ENCODE measurements around the gene LLGL2. TPM values are rescaled to one million over a fixed set of nuclear protein-coding genes. Genes with fewer than 3 reads are reported as not detected.

The LLGL2 gene
- total and polyA plus RNA-seq, 10 of the 15 experiments (the other 5 are each of a cell fraction or from before 2014, with no cell fraction given) = 0.21 to 9.9 (median 4.5) TPM

GRCh38 chr17:75475851-75476250, 49.6 kb upstream of the LLGL2 start:
- peaks cover 6 to 12% of the 10 kb centered on the region in 2 experiments; a peak in 3 of 4 replicates for H3K36me3 ChIP-seq (ENCODE audit: control insufficient read depth in 2 of 2, insufficient read depth in 2 of 2, low read length in 1 of 2)
- DNase-seq (ENCODE audit: low read depth, low spot score) (no peak), FAIRE-seq (no peak), ATAC-seq (no peak)
- SMC1A ChIA-PET (ENCODE audit: uncharacterized antibody, unreplicated experiment) = no interaction called here
- CTCF ChIA-PET = no interaction called here
- H2AFZ ChIP-seq (ENCODE audit: control insufficient read depth, low read depth, low read length) = no peak overlapping the region
- H3K27ac ChIP-seq (ENCODE audit: control insufficient read depth, insufficient read depth) = no peak overlapping the region
- H3K9me3 ChIP-seq (replicated peaks; ENCODE audit: control insufficient read depth, insufficient read depth, low read length) = no peaks in the 10 kb centered on the region
- intact Hi-C loops (cut with micrococcal nuclease; ENCODE audit: unreplicated experiment) (no loop called here), in situ Hi-C loops (cut with MboI) (no loop called here)
- no TSS peak for BruUV-seq (replicated peaks)
- no peaks in the 10 kb centered on the region for H3K79me2 ChIP-seq (ENCODE audit: control insufficient read depth, insufficient read depth, low read length)
- RAD21 ChIA-PET (ENCODE audit: unreplicated experiment) = no interaction called here
- POLR2A ChIA-PET = no interaction called here
- H4K20me1 ChIP-seq (ENCODE audit: control insufficient read depth, insufficient read depth) = no peaks in the 10 kb centered on the region
- H3K9ac ChIP-seq (ENCODE audit: control insufficient read depth, insufficient read depth, low read length) = no peak overlapping the region
- no peaks in the 10 kb centered on the region for H3K27me3 ChIP-seq (replicated peaks in 1 of 2; ENCODE audit: control insufficient read depth in 2 of 2, insufficient read depth in 2 of 2, low read length in 1 of 2)
- TF ChIP-seq HSF1 (IDR thresholded peaks at IDR 0.05; ENCODE audit: low read depth, low read length) (no peak), BHLHE40 (IDR thresholded peaks at IDR 0.05; ENCODE audit: borderline replicate concordance in 1 of 2, low read depth in 2 of 2, low read length in 1 of 2) (no peak), CEBPB (IDR thresholded peaks at IDR 0.05; ENCODE audit: borderline replicate concordance in 1 of 2, low read depth in 2 of 2, low read length in 2 of 2) (no peak), HDAC2 (IDR thresholded peaks at IDR 0.05) (no peak), PRDM15 (CRISPR knock-in tag; IDR thresholded peaks at IDR 0.05) (no peak), IRF3 (IDR thresholded peaks at IDR 0.05) (no peak), TARDBP (IDR thresholded peaks at IDR 0.05; ENCODE audit: borderline replicate concordance) (no peak), YBX1 (IDR thresholded peaks at IDR 0.05) (no peak), ETV6 (conservative IDR thresholded peaks at IDR 0.05 in 1 of 2, IDR thresholded peaks at IDR 0.05 in 1 of 2; ENCODE audit: borderline replicate concordance in 1 of 2, low read depth in 1 of 2) (no peak), NRF1 (conservative IDR thresholded peaks at IDR 0.05; ENCODE audit: low read depth, low read length) (no peak), BCL11A (IDR thresholded peaks at IDR 0.05; ENCODE audit: low read depth, low read length) (no peak), IRF5 (IDR thresholded peaks at IDR 0.05; ENCODE audit: borderline replicate concordance) (no peak), BRCA1 (IDR thresholded peaks at IDR 0.05; ENCODE audit: low read depth, low read length) (no peak), JUND (IDR thresholded peaks at IDR 0.05; ENCODE audit: low read depth, low read length) (no peak)
- no peaks in the 10 kb centered on the region for H3K4me1 ChIP-seq (ENCODE audit: control insufficient read depth, insufficient read depth, low read length)
- WGBS (ENCODE audit: insufficient coverage, insufficient replicate concordance, low lambda C conversion rate, missing lambda C conversion rate) = 100% methylated on average over 3 of the region's 3 CpGs
- no peak overlapping the region for H3K4me3 ChIP-seq
- H3K4me2 ChIP-seq (ENCODE audit: control insufficient read depth, insufficient read depth) = no peak overlapping the region
